Lung microvascular endothelial cell (primary cell): ENCODE data around the gene CDH5. TPM values are rescaled to one million over a fixed set of nuclear protein-coding genes. Genes with fewer than 3 reads are reported as not detected.
A peak's percentile ranks its signal among the peaks of the same experiment; 100 is the strongest.

Experiments
- DNase-seq, 2 donors: peaks; one replicate each; pipeline versions ENCODE4 v3.0.0 to v3.0.0-alpha.2; 2010; ENCODE audit warnings: low read depth in 2 of 2
- total RNA-seq: library from RNA; depleted of rRNA; stranded (reverse); fragments of >200 nt; gene quantifications from 2 replicates; pipeline ENCODE4 v1.2.1, GENCODE V29; 2014

CDH5 gene
- total RNA-seq, 1 donor from 2014 or later: 312 TPM

GRCh38 chr16:66354034-66354909, 12.2 kb upstream of the CDH5 start:
- DNase-seq: no peak

- DNase-seq: peak in 1 of 2 donors; percentile 28
These were observed 11.0 kb upstream of the CDH5 start for GRCh38 chr16:66355526-66355925.

- DNase-seq: peak; percentile 92 to 95
These were observed 9.0 kb upstream of the CDH5 start for GRCh38 chr16:66357523-66357928.

- DNase-seq: no peak
These were observed 8.3 kb upstream of the CDH5 start for GRCh38 chr16:66358231-66358630.

- DNase-seq: peak in 1 of 2 donors; percentile 79
These were observed 7.5 kb upstream of the CDH5 start for GRCh38 chr16:66359012-66359411.

GRCh38 chr16:66359811-66360608, 6.5 kb upstream of the CDH5 start:
- DNase-seq: peak; percentile 70 to 96

GRCh38 chr16:66360624-66361324, 5.7 kb upstream of the CDH5 start:
- peak; percentile 73 to 81 for DNase-seq

GRCh38 chr16:66361604-66362135, 4.8 kb upstream of the CDH5 start:
- no peak for DNase-seq

GRCh38 chr16:66363211-66363777, 3.2 kb upstream of the CDH5 start:
- no peak for DNase-seq

- DNase-seq: peak; percentile 78 to 88
These were observed 2.2 kb upstream of the CDH5 start for GRCh38 chr16:66364117-66364958.

GRCh38 chr16:66364959-66365306, 1.6 kb upstream of the CDH5 start:
- DNase-seq: peak in 1 of 2 donors; percentile 41

GRCh38 chr16:66365651-66366050, 840 bp upstream of the CDH5 start:
- DNase-seq: peak in 1 of 2 donors; percentile 93

GRCh38 chr16:66367968-66368891, 1.7 kb downstream of the CDH5 start:
- DNase-seq: peak; percentile 77 to 78

- peak in 1 of 2 donors; percentile 74 for DNase-seq
These were observed 2.6 kb downstream of the CDH5 start for GRCh38 chr16:66369055-66369592.

GRCh38 chr16:66370786-66371684, 4.5 kb downstream of the CDH5 start:
- no peak for DNase-seq

- DNase-seq: no peak
These were observed 5.8 kb downstream of the CDH5 start for GRCh38 chr16:66372078-66372897.

- no peak for DNase-seq
These were observed 6.3 kb downstream of the CDH5 start for GRCh38 chr16:66372898-66373155.
